ENCODE results near the gene PCSK5. TPM values are rescaled to one million over a fixed set of nuclear protein-coding genes. Genes with fewer than 3 reads are reported as not detected.
A peak's percentile ranks its signal among the peaks of the same experiment; 100 is the strongest.

PCSK5 gene
- total and polyA plus RNA-seq, 2 experiments from 2014 or later = 59.1 to 71.7 TPM

GRCh38 chr9:76395381-76395780, 504.9 kb downstream of the PCSK5 start:
- H3K4me1 ChIP-seq (ENCODE audit: insufficient read depth) = peaks cover 6% of the 10 kb centered on the region
- H3K4me3 ChIP-seq = peak overlapping the region; percentile 74
- H3K36me3 ChIP-seq (replicated peaks; ENCODE audit: insufficient read depth, low read depth) = no peaks in the 10 kb centered on the region
- H3K4me2 ChIP-seq = peak overlapping the region; percentile 83
- H3K79me2 ChIP-seq = peaks cover 20% of the 10 kb centered on the region
- H3K27me3 ChIP-seq = no peaks in the 10 kb centered on the region
- peak overlapping the region; percentile 97 for H2AFZ ChIP-seq
- TF ChIP-seq EZH2 (IDR thresholded peaks at IDR 0.05; ENCODE audit: borderline replicate concordance) = no peak
- TF ChIP-seq, protein P1, sequence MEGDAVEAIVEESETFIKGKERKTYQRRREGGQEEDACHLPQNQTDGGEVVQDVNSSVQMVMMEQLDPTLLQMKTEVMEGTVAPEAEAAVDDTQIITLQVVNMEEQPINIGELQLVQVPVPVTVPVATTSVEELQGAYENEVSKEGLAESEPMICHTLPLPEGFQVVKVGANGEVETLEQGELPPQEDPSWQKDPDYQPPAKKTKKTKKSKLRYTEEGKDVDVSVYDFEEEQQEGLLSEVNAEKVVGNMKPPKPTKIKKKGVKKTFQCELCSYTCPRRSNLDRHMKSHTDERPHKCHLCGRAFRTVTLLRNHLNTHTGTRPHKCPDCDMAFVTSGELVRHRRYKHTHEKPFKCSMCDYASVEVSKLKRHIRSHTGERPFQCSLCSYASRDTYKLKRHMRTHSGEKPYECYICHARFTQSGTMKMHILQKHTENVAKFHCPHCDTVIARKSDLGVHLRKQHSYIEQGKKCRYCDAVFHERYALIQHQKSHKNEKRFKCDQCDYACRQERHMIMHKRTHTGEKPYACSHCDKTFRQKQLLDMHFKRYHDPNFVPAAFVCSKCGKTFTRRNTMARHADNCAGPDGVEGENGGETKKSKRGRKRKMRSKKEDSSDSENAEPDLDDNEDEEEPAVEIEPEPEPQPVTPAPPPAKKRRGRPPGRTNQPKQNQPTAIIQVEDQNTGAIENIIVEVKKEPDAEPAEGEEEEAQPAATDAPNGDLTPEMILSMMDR (IDR thresholded peaks at IDR 0.05; ENCODE audit: poor library complexity) = no peak
- no peak for TF ChIP-seq EZH2phosphoT487 (IDR thresholded peaks at IDR 0.05; ENCODE audit: low read depth, severe bottlenecking, unreplicated experiment)
- peak overlapping the region; percentile 96 for H3K27ac ChIP-seq
- H3K9me3 ChIP-seq (ENCODE audit: low read depth) = no peaks in the 10 kb centered on the region
- no peaks in the 10 kb centered on the region for H4K20me1 ChIP-seq (ENCODE audit: insufficient read depth, poor library complexity, severe bottlenecking)
- DNase-seq (ENCODE audit: low spot score) = no peak
- H3K9me2 ChIP-seq (replicated peaks; ENCODE audit: insufficient read depth) = no peaks in the 10 kb centered on the region
- 84% methylated on average over 10 of the region's 10 CpGs for WGBS (ENCODE audit: low lambda C conversion rate, missing lambda C conversion rate)

GRCh38 chr9:76396144-76396543, 505.7 kb downstream of the PCSK5 start:
- Histone ChIP-seq H3K9me3 (ENCODE audit: low read depth) (no peaks in the 10 kb centered on the region), H3K36me3 (replicated peaks; ENCODE audit: insufficient read depth, low read depth) (no peaks in the 10 kb centered on the region), H3K27ac (no peak overlapping the region), H3K4me2 (no peak overlapping the region), H3K79me2 (peaks cover 19% of the 10 kb centered on the region), H3K9me2 (replicated peaks; ENCODE audit: insufficient read depth) (no peaks in the 10 kb centered on the region), H2AFZ (no peak overlapping the region), H3K27me3 (no peaks in the 10 kb centered on the region), H4K20me1 (ENCODE audit: insufficient read depth, poor library complexity, severe bottlenecking) (no peaks in the 10 kb centered on the region), H3K4me3 (no peak overlapping the region), H3K4me1 (ENCODE audit: insufficient read depth) (peaks cover 6% of the 10 kb centered on the region)
- DNase-seq (ENCODE audit: low spot score) = no peak
- 84% methylated on average over 6 of the region's 6 CpGs for WGBS (ENCODE audit: low lambda C conversion rate, missing lambda C conversion rate)
- no peak for TF ChIP-seq EZH2 (IDR thresholded peaks at IDR 0.05; ENCODE audit: borderline replicate concordance)
- TF ChIP-seq, protein P1 (IDR thresholded peaks at IDR 0.05; ENCODE audit: poor library complexity) = no peak

DNA sequence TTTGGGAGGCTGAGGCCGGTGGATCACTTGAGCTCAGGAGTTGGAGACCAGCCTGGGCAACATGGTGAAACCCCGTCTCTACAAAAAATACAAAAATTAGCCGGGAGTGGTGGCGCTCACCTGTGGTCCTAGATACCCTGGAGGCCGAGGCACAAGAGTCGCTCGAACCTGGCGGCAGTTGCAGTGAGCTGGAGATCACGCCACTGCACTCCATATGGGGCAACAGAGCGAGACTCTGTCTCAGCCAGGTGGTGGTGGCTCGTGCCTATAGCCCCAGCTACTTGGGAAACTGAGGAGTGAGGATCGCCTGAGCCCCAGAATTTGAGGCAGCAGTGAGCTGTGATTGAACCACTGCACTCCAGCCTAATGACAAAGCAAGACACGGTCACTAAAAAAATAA, 506.1 kb downstream of the PCSK5 start:
- H4K20me1 ChIP-seq (ENCODE audit: insufficient read depth, poor library complexity, severe bottlenecking) = no peaks in the 10 kb centered on the region
- H3K9me2 ChIP-seq (replicated peaks; ENCODE audit: insufficient read depth) = no peaks in the 10 kb centered on the region
- 99% methylated on average over 13 of the region's 13 CpGs for WGBS (ENCODE audit: low lambda C conversion rate, missing lambda C conversion rate)
- peaks cover 6% of the 10 kb centered on the region for H3K4me1 ChIP-seq (ENCODE audit: insufficient read depth)
- DNase-seq (ENCODE audit: low spot score) = no peak
- no peaks in the 10 kb centered on the region for H3K9me3 ChIP-seq (ENCODE audit: low read depth)
- H3K36me3 ChIP-seq (replicated peaks; ENCODE audit: insufficient read depth, low read depth) = no peaks in the 10 kb centered on the region
- H3K4me2 ChIP-seq = no peak overlapping the region
- H3K27me3 ChIP-seq = no peaks in the 10 kb centered on the region
- H3K4me3 ChIP-seq = no peak overlapping the region
- H3K79me2 ChIP-seq = peaks cover 15% of the 10 kb centered on the region
- no peak overlapping the region for H3K27ac ChIP-seq
- H2AFZ ChIP-seq = no peak overlapping the region
- TF ChIP-seq EZH2 (IDR thresholded peaks at IDR 0.05; ENCODE audit: borderline replicate concordance) = no peak
- TF ChIP-seq, protein P1 (IDR thresholded peaks at IDR 0.05; ENCODE audit: poor library complexity) = no peak
- TF ChIP-seq EZH2phosphoT487 (IDR thresholded peaks at IDR 0.05; ENCODE audit: low read depth, severe bottlenecking, unreplicated experiment) = no peak

DNA sequence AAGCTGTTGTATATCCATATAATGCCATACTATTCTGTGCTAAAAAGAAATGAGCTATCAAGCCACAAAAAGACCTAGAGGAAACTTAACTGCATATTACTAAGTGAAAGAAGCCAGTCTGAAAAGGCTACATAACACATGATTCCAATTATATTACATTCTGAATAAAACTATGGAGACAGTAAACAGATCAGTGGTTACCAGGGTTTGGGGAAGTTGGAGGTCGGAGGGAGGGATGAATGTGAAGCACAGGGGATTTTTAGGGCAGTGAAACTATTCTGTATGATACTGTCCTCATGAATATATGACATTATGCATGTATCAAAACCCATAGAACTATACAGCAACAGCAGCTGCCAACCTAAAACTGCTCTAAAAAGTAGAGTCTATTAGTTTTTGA, 509.4 kb downstream of the PCSK5 start:
- Histone ChIP-seq H3K4me1 (ENCODE audit: insufficient read depth) (peaks cover 6% of the 10 kb centered on the region), H3K4me2 (no peak overlapping the region), H3K9me3 (ENCODE audit: low read depth) (no peaks in the 10 kb centered on the region), H3K36me3 (replicated peaks; ENCODE audit: insufficient read depth, low read depth) (no peaks in the 10 kb centered on the region), H4K20me1 (ENCODE audit: insufficient read depth, poor library complexity, severe bottlenecking) (no peaks in the 10 kb centered on the region), H2AFZ (no peak overlapping the region), H3K9me2 (replicated peaks; ENCODE audit: insufficient read depth) (no peaks in the 10 kb centered on the region), H3K27me3 (no peaks in the 10 kb centered on the region), H3K79me2 (no peaks in the 10 kb centered on the region), H3K4me3 (no peak overlapping the region), H3K27ac (no peak overlapping the region)
- TF ChIP-seq, protein P1 (IDR thresholded peaks at IDR 0.05; ENCODE audit: poor library complexity) = no peak
- TF ChIP-seq EZH2phosphoT487 (IDR thresholded peaks at IDR 0.05; ENCODE audit: low read depth, severe bottlenecking, unreplicated experiment) = no peak
- no peak for TF ChIP-seq EZH2 (IDR thresholded peaks at IDR 0.05; ENCODE audit: borderline replicate concordance)
- WGBS (ENCODE audit: low lambda C conversion rate, missing lambda C conversion rate) = 57% methylated on average over 1 of the region's 1 CpG
- DNase-seq (ENCODE audit: low spot score) = no peak
